ENCODE data around the gene DMWD.

DNA sequence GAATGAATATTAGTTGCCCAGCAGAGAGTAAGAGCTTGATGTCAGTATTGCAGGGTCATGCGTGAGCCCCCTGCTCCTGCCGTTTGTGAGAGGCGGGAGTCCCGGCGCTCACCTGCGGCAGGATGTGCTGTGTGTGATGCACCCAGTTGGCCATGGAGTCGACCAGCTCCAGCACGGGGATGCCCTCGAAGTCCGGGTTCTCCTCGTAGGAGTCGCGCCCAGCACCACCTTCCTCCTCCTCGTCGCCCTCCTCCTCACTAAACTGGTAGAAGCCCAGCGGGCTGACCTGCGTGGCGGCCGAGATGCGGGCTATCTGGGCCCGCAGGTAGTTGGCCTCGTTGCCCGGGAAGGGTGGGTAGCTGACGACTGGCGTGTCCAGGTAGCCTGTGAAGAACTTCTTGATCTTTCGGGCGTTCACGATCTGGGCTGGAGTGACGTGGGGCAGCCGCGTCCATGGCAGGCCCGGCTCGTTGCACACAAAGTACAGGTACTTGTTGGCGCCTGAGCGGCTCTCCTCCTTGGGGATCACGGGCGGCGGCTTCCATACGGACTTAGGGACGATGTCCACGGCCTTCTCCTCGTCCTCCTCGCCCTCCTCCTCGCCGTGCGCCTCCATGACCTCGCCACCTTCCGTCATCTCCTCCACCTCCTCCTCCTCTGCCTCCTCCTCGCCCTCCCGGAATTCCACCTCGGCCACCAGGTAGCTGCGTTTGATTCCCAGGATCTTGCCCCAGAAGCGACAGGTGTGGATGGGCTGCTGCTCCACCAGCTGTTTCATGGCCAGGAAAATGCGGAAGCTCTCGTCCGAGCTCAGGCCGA is 11.7 kb upstream of the DMWD start:
- TF ChIP-seq, protein P1, sequence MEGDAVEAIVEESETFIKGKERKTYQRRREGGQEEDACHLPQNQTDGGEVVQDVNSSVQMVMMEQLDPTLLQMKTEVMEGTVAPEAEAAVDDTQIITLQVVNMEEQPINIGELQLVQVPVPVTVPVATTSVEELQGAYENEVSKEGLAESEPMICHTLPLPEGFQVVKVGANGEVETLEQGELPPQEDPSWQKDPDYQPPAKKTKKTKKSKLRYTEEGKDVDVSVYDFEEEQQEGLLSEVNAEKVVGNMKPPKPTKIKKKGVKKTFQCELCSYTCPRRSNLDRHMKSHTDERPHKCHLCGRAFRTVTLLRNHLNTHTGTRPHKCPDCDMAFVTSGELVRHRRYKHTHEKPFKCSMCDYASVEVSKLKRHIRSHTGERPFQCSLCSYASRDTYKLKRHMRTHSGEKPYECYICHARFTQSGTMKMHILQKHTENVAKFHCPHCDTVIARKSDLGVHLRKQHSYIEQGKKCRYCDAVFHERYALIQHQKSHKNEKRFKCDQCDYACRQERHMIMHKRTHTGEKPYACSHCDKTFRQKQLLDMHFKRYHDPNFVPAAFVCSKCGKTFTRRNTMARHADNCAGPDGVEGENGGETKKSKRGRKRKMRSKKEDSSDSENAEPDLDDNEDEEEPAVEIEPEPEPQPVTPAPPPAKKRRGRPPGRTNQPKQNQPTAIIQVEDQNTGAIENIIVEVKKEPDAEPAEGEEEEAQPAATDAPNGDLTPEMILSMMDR (conservative IDR thresholded peaks at IDR 0.05; ENCODE audit: low read length): no peak
- TF ChIP-seq EZH2phosphoT487 (IDR thresholded peaks at IDR 0.05; ENCODE audit: borderline replicate concordance, low read depth, low read length): no peak

Measured in OCI-LY7 (cell line).